Activated naive CD4-positive, alpha-beta T cell (primary cell): ENCODE measurements around the gene CUL2.
"Not testable (repeated sequence)": the region's sequence is repeated elsewhere in the genome, so short reads cannot be mapped to it uniquely, and the experiment has no call there.

Experiments used
- DNase-seq, 4 experiments: peaks; one replicate each; lab custom pipeline; 2025; lab: John Stamatoyannopoulos, UW

The CUL2 gene

DNA sequence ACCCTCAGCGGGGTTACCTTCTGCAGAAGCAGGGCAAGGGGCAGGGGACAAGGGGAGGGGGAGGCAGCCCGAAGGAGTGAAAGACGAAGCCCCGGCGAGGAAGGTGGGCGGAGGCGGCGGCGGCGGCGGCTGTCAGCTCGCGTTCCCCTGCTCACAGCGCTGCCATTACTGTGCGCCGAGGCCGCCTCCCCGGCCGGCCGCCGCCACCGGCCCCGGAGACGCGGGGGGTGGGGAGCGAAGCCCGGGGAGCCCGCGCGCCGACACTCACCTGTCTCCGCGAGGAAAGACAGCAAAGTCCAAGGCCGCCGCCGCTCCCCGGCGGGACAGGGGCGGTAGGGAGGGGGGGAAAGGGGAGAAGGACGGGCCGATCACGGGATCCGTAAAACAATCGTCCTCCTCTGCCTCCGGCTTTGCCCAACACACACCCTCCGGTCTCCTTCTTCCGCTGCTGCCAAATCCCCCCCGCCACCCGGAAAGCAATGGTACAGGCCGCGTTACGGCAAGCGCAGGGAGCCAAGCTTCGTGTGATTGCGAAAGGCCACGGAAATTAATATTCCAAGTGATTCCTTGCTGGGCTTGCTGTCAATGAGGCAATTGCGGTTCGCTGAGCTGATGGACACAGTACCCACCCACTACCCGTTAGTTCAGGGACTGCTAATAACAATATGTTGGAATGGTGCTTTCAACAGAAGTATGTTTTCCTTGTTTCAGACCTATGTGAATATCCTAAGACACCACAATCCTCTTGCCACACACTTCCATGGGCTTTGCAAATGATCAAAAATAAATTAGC, at the start of gene CUL2:
CUL2 (minus strand) TSS at position 180 of the 793 bp plus-strand sequence. CDS start 19,024 bp downstream, outside the sequence.
- peak; percentile 76 to 89 (median 83) for DNase-seq

GRCh38 chr10:35136263-35136815, 46.2 kb upstream of the CUL2 start:
- DNase-seq: no peak

- no peak for DNase-seq
Observed at GRCh38 chr10:35135861-35136260, 45.7 kb upstream of the CUL2 start.

- no peak for DNase-seq
Observed at GRCh38 chr10:35133586-35133985, 43.4 kb upstream of the CUL2 start.

- no peak for DNase-seq
Observed at GRCh38 chr10:35132727-35133126, 42.6 kb upstream of the CUL2 start.

DNA sequence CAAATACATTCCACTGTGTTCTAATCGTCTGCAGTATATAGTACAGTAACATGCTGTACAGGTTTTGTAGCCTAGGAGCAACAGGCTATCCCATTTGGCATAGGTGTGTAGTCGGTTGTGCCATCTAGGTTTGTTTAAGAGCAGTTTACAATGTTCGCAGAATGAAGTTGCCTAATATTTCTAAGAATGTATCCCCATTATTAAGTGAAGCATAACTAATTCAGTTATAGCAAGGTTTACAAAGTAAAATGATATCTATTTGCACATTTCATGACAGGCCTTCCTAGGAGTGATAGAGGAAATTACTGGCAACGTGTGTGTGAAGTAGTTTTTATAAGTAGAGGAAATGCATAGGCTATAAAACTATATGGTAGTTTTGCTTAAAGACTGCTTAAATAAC, 40.5 kb upstream of the CUL2 start:
- no peak for DNase-seq

- DNase-seq: no peak
Observed at GRCh38 chr10:35129185-35129674, 39.1 kb upstream of the CUL2 start.

GRCh38 chr10:35127289-35127891, 37.2 kb upstream of the CUL2 start:
- DNase-seq: peak; percentile 38 to 51 (median 42)

DNA sequence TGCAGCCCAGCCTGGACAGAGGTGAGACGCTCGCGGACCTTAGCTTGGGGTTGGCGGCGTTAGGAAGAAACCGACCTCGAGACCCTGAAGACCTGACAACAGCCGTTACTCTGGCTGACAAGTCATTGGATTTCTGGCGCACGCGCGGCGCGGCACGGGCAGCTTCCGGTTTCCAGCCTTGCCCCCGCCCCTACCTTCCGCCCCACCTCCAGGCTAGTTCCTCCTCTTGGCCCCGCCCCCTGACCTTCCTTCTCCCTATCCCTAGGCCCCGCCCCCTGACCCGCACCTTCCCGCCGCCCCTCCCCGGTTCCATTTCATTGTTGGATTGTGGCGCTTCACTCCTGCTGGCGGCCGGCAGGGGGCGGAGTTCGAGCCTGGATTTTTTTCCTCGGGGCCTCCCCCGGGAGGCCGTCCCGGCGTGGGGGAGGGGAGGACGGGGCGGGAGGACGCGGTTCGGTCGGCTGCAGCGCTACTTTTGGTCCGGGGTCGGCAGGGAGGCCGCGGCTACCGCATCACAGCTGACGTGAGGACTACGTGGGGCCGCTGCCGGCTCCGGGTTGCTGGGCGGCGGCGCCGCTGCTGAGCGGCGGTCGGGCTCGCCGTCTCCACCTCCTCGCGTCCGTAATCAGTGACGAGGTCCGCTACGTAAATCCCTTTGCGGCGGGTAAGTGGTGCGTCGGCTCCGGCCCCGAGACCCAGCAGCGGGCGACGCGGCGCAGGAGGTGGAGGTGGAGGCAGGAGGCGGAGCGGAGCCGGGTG, 36.6 kb upstream of the CUL2 start, which contains the start of gene CREM:
CREM (plus strand) TSS at position 317 of the 759 bp plus-strand sequence. CDS start 10,990 bp downstream, outside the sequence.
- DNase-seq: peak; percentile 97 to 99 (median 98)

GRCh38 chr10:35126062-35126529, 36.0 kb upstream of the CUL2 start:
- DNase-seq: no peak

DNA sequence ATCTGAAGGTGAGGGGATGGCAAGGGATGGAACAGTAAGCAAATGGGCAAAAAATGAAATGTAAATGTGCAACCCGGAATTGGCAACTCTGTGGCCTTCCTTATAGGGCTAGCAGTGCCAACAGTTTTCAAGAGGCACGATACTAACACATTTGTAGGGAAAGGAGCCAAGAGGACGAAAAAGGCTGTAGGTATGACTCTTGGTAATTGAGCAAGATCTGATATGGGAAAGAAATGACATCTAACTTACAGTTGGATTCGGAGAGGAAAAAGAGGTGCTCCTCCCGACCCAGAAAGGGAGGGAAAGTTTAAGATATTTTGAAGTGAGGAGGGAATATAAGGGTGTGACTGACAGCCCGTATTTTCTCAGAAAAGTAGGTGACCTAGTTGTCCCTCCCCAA, 34.4 kb upstream of the CUL2 start:
- no peak for DNase-seq

- DNase-seq: no peak
Observed at GRCh38 chr10:35119378-35119777, 29.2 kb upstream of the CUL2 start.

DNA sequence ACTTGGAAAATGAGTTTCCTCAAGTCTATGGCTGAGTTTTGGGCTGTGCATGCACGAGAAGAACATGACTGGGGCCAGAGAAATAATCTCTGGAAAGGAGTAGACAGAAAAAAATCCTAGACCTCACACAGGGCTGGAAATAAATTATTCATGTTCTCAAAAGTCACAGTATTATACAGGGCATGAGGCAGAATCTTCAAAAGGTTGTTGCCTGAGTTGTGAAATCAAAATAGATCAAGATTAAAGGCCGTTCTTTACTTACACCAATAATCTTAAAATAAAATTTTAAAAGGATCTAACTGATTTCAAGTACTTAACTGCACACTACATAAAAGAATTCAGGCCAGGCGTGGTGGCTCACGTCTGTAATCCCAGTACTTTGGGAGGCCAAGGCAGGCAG, 22.4 kb upstream of the CUL2 start:
- DNase-seq: no peak

GRCh38 chr10:35103882-35104281, 13.7 kb upstream of the CUL2 start:
- no peak for DNase-seq

GRCh38 chr10:35097510-35097909, 7.4 kb upstream of the CUL2 start:
- DNase-seq: no peak

DNA sequence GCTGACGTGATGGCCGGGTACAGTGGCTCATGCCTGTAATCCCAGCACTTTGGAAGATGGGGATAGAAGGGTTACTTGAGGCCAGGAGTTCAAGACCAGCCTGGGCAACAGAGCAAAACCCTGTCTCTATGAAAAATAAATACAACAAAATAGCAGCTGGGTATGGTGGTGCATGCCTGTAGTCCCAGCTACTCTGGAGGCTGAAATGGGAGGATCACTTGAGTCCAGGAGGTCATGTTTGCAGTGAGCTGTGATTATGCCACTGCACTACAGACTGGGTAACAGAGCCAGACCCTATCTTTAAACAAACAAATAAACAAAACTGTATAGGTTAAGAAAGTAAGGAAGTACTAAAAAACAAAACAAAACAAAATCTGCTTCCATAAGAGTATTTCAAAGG, 6.2 kb upstream of the CUL2 start:
- DNase-seq: no peak

DNA sequence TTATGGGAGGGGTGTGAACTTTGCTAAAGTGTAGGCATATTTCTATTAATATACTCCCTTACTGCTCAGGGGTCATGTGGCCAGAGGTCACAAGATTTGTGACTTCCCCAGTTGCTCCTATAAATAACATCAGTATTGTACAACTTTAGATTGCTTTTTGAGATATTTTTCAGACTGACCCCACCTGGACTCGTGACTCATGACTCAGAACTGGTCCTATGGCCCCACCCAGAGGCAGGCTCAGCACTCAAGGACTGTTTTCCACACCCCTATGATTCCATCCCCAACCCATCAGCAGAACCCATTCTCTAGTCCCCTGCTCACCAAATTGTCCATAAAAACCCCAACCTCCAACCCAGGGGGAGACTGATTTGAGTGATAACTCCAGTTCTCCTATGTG, 2.7 kb upstream of the CUL2 start:
- no peak for DNase-seq

- DNase-seq: no peak
Observed at GRCh38 chr10:35091994-35092790, 2.1 kb upstream of the CUL2 start.

DNA sequence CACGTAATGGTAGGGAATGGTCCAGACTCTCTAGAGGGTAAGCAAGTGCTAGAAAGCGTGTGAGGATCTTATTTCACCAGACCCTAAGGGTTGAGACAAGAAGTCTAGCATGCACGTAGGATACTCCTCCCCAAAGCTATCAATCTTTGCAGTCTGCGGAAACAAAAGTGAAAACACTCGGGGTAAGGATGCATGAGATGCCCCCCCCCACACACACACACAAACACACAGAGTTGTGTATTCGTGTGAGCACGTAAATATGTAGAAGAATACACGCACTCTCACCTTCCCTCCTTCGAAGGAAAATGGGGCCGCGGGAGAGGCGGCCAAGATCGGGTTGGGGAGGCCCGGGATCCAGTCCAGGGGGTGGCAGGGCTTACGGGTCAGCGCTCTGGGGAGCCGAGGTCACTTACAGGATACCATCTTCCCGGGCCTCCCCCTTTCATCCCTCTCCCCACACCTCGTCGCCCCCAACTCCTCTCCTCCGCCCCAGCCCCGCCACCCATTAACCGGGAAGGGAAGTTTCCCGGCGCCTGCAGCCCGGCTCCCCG, 455 bp downstream of the CUL2 start:
- DNase-seq: no peak

DNA sequence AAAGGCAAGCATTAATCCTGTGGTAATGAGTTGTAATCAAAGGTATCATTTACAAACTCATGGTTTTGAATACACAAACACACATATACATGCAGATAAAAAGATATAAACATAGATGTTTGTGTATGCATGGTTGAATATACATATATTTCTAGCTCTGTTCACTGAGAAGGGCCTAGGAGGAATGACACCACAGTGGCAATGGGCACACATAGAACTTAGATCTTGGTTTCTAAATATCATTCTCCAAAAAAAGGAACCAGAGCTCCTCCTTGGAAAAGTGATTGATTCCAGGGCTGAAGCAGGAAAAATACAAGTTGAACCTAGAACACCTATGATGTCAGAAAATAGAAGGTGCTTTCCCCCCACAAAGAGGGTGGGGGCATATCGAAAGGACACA, 6.9 kb downstream of the CUL2 start:
- no peak for DNase-seq

DNA sequence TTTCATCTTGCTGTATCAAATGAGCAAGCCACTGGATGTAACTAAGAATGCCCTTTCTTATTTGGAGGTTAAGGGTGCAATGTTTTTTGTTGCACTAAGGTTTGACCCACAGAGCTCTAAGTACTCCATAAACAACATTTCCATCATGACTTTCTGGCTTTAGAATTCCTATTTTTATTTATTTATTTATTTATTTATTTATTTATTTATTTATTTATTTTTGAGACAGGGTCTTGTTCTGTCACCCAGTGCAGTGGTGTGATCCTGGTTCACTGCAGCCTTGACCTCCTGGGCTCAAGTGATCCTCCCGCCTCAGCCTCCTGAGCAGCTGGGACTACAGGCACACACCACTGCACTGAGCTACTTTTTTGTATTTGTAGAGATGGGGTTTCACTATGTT, 9.9 kb downstream of the CUL2 start:
- DNase-seq: not testable (repeated sequence)
